Muscle of leg (tissue), 11 donors: ENCODE data around the gene TNFRSF19. TPM values are rescaled to one million over a fixed set of nuclear protein-coding genes. Genes with fewer than 3 reads are reported as not detected.
A peak's percentile ranks its signal among the peaks of the same experiment; 100 is the strongest.

Source experiments
- DNase-seq: peaks from one replicate; pipeline ENCODE4 v3.0.0; 2013
- H3K27ac ChIP-seq: one replicate; pipeline ENCODE4 v1.5.1; 2013; ENCODE audit warnings: mild to moderate bottlenecking, low read length, control low read depth
- H3K27me3 ChIP-seq: one replicate; pipeline ENCODE4 v1.6.1; 2013; ENCODE audit warnings: low read length; ENCODE audit not compliant: control insufficient read depth, insufficient read depth
- H3K36me3 ChIP-seq: one replicate; pipeline ENCODE4 v1.6.1; 2013; ENCODE audit warnings: low read length; ENCODE audit not compliant: control insufficient read depth, insufficient read depth
- H3K4me1 ChIP-seq: one replicate; pipeline ENCODE4 v1.6.1; 2013; ENCODE audit warnings: low read length; ENCODE audit not compliant: control insufficient read depth, insufficient read depth
- H3K4me3 ChIP-seq: one replicate; pipeline ENCODE4 v1.5.1; 2013; ENCODE audit warnings: low read length, control low read depth
- H3K9me3 ChIP-seq: replicated peaks from 2 replicates; pipeline ENCODE4 v1.6.1; 2013; ENCODE audit warnings: low read depth, low read length; ENCODE audit not compliant: control insufficient read depth
- WGBS: methylation state at CpG from one replicate; pipeline ENCODE4 v1.1.5; 2013; ENCODE audit warnings: missing lambda C conversion rate; ENCODE audit not compliant: insufficient coverage; 5-methylcytosine and 5-hydroxymethylcytosine counted together
- polyA plus RNA-seq, 8 donors: library from polyadenylated mRNA; unstranded; fragments of 120-200 nt; gene quantifications; one replicate each; pipeline versions ENCODE4 v1.2.1 to v1.2.3, GENCODE V29; 2013; ENCODE audit warnings: inconsistent platforms in 1 of 8, low replicate concordance in 1 of 8; ENCODE audit not compliant: insufficient read length in 8 of 8, insufficient read depth in 1 of 8
- total RNA-seq: library from RNA; stranded (reverse); fragments of 120-200 nt; gene quantifications from one replicate; pipeline ENCODE4 v1.2.4, GENCODE V29; 2013

Gene TNFRSF19
- total and polyA plus RNA-seq, 9 donors: 9.5 to 47.4 (median 13.8) TPM

DNA sequence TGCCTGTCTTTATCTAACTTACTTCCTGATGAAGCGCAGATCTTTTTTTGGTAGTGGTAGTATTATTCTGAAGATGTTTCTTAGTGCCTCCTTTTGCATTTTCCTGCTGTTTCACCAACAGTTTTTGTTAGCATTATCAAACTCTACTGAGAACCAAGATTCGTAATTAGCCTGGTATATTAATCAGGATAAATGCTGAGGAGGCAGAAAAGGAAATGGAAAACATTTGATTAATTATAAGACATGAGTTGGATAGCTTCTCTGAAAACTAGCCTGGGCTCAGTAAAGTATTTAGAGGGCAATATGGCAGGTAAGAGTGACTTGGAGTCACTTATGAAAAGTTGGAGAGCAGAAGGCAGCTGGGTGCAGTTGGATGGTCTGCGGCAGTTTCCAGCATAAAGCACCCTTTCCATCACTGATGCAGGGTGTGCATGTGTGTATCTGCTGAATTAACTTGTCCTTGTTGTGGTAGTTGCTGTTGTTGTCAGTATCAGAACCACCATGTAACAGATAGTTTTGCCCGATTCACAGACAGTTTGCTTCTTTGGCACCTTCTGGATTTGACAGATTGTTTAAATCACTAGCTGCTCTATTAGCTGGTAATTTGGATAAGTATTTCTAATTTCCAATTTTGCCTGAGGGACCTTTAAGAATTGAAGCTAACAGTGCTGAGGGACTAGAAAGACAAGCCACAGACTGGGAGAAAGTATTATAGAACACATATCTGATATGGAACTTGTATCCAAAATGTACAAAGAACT lies 6.9 kb upstream of the TNFRSF19 start:
- Histone ChIP-seq H3K27ac (no peak overlapping the region), H3K4me3 (no peak overlapping the region)
- no CpG with 5 or more reads among the region's 4 CpGs for WGBS

DNA sequence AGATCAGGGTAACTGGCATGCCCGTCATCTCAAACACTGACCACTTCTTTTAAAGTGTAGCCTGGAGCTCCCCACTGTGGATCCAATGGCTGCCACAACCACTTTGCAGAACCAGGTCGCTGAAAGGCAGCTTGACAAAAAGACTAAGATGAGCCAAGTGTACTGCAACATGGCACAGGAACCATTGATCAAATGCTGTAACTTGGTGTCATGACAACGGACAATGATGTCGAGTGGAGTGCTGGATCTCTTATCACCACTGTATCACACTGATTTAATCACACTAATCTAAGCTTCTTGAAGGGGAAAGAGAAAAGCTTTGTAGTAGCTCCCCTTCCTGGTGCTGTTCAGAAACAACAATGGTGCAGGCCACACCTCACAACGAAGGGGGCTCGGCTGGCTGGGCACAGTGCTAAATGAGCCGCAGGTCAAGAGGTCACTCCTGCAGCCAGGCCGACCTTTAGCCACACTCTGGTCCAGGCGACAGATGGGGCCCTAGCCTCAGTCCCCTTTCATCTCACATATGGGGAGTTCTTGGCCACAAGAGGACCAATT lies 2.2 kb upstream of the TNFRSF19 start:
- 27% methylated on average over 3 of the region's 9 CpGs for WGBS
- Histone ChIP-seq H3K9me3 (no peaks in the 10 kb centered on the region), H3K27me3 (no peaks in the 10 kb centered on the region), H3K36me3 (no peaks in the 10 kb centered on the region), H3K4me3 (no peak overlapping the region), H3K27ac (no peak overlapping the region), H3K4me1 (peaks cover 5% of the 10 kb centered on the region)
- no peak for DNase-seq

More for the DNA sequence above, 6.9 kb upstream of the TNFRSF19 start:
- no peak for DNase-seq
- Histone ChIP-seq H3K4me1 (peaks cover 3% of the 10 kb centered on the region), H3K27me3 (no peaks in the 10 kb centered on the region), H3K9me3 (no peaks in the 10 kb centered on the region), H3K36me3 (no peaks in the 10 kb centered on the region)

GRCh38 chr13:23570921-23571315 lies 706 bp downstream of the TNFRSF19 start:
- no CpG with 5 or more reads among the region's 2 CpGs for WGBS
- H3K36me3 ChIP-seq: no peaks in the 10 kb centered on the region
- no peaks in the 10 kb centered on the region for H3K27me3 ChIP-seq
- DNase-seq: peak; percentile 39
- H3K27ac ChIP-seq: peak overlapping the region; percentile 71
- peaks cover 5% of the 10 kb centered on the region for H3K4me1 ChIP-seq
- no peaks in the 10 kb centered on the region for H3K9me3 ChIP-seq
- H3K4me3 ChIP-seq: peak overlapping the region; percentile 34

GRCh38 chr13:23571431-23571830 lies 1.2 kb downstream of the TNFRSF19 start:
- Histone ChIP-seq H3K4me3 (peak overlapping the region; percentile 34), H3K4me1 (peaks cover 5% of the 10 kb centered on the region), H3K27me3 (no peaks in the 10 kb centered on the region), H3K36me3 (no peaks in the 10 kb centered on the region), H3K9me3 (no peaks in the 10 kb centered on the region), H3K27ac (peak overlapping the region; percentile 71)
- WGBS: no CpG with 5 or more reads among the region's 2 CpGs
- no peak for DNase-seq

GRCh38 chr13:23572836-23573235 lies 2.6 kb downstream of the TNFRSF19 start:
- H3K4me1 ChIP-seq: peaks cover 5% of the 10 kb centered on the region
- DNase-seq: no peak
- H3K27me3 ChIP-seq: peaks cover 3% of the 10 kb centered on the region
- no peak overlapping the region for H3K4me3 ChIP-seq
- H3K9me3 ChIP-seq: no peaks in the 10 kb centered on the region
- WGBS: no CpG with 5 or more reads among the region's 1 CpG
- no peaks in the 10 kb centered on the region for H3K36me3 ChIP-seq
- H3K27ac ChIP-seq: no peak overlapping the region

GRCh38 chr13:23574421-23575145 lies 4.4 kb downstream of the TNFRSF19 start:
- Histone ChIP-seq H3K36me3 (no peaks in the 10 kb centered on the region), H3K9me3 (no peaks in the 10 kb centered on the region), H3K4me3 (no peak overlapping the region), H3K4me1 (peaks cover 10% of the 10 kb centered on the region), H3K27ac (no peak overlapping the region), H3K27me3 (peaks cover 6% of the 10 kb centered on the region)
- no peak for DNase-seq
- 100% methylated on average over 1 of the region's 3 CpGs for WGBS

GRCh38 chr13:23575632-23576031 lies 5.4 kb downstream of the TNFRSF19 start:
- Histone ChIP-seq H3K9me3 (no peaks in the 10 kb centered on the region), H3K4me3 (no peak overlapping the region), H3K4me1 (peaks cover 5% of the 10 kb centered on the region), H3K27me3 (peaks cover 6% of the 10 kb centered on the region), H3K27ac (no peak overlapping the region), H3K36me3 (no peaks in the 10 kb centered on the region)
- DNase-seq: no peak
- no CpG with 5 or more reads among the region's 1 CpG for WGBS

- Histone ChIP-seq H3K4me3 (peak overlapping the region; percentile 77), H3K36me3 (no peaks in the 10 kb centered on the region), H3K4me1 (peaks cover 5% of the 10 kb centered on the region), H3K27ac (peak overlapping the region; percentile 82), H3K27me3 (peaks cover 6% of the 10 kb centered on the region), H3K9me3 (no peaks in the 10 kb centered on the region)
- peak; percentile 77 for DNase-seq
- WGBS: 0% methylated on average over 37 of the region's 42 CpGs
Measured at GRCh38 chr13:23578411-23579071, 8.3 kb downstream of the TNFRSF19 start.

GRCh38 chr13:23579072-23579895 lies 9.1 kb downstream of the TNFRSF19 start:
- Histone ChIP-seq H3K9me3 (no peaks in the 10 kb centered on the region), H3K36me3 (no peaks in the 10 kb centered on the region), H3K27me3 (peaks cover 6% of the 10 kb centered on the region), H3K27ac (peak overlapping the region; percentile 82), H3K4me3 (peak overlapping the region; percentile 77), H3K4me1 (peaks cover 5% of the 10 kb centered on the region)
- peak; percentile 94 for DNase-seq
- under 1% methylated on average over 77 of the region's 82 CpGs for WGBS
